DMS53 (cell line): ENCODE data around the gene TUBGCP6.

Source experiments
- DNase-seq: peaks from one replicate; lab custom pipeline; 2025; lab: John Stamatoyannopoulos, UW

Gene TUBGCP6

DNA sequence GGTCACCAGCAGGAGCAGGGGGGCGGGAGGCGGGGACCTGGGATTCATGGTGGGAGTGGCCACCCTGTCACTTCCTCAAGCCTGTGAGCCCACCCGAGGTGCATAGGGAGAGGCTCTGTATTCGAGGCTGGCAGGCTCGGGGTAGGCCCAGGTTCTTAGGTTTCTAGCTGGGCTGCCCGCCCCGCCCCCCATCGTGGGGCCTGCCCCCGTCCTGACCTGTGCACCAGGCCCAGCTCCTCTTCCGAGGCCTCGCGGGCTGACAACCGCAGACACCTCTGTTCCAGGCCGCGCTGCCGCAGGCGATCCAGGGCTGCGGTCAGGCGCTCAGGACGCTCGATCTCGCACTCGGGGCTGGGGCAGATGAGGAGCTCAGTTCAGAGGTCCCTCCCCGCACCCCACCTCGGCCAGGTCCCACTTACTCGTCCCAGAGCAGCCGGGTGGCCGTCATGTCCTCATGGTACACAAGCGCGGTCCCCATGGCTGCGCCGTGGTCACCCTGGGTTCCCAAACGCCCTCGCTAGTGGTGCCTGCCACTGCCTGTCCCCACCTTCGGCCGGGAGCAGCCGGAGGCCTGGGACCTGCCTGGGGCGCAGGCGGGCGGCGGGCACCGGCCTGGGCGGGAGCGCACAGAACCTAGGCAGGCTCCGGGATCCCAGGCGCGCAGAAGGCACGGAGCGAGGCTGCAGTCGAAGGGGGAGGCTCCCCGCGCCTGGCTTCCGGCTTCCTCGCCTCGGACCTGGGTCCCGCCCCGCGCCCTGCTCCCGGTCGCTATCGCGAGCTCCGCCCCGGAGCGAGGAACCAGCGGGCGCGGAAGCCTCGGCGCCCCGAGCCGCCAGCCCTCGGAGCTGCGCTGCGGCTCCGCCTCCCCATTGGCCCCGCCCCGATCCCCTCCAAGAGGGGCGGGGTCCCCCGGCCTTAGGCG lies 6.0 kb upstream of the TUBGCP6 start, which contains the start of gene HDAC10:
Gene HDAC10 (minus strand): TSS at position 711 of the 922 bp plus-strand sequence. CDS start 233 bp downstream, at position 478.
- DNase-seq: peak; percentile 93

GRCh38 chr22:50250249-50250554 lies 5.4 kb upstream of the TUBGCP6 start:
- no peak for DNase-seq

- DNase-seq: no peak
Observed at GRCh38 chr22:50249341-50250248, 4.8 kb upstream of the TUBGCP6 start.

GRCh38 chr22:50248196-50249081 lies 3.6 kb upstream of the TUBGCP6 start:
- peak; percentile 77 for DNase-seq

DNA sequence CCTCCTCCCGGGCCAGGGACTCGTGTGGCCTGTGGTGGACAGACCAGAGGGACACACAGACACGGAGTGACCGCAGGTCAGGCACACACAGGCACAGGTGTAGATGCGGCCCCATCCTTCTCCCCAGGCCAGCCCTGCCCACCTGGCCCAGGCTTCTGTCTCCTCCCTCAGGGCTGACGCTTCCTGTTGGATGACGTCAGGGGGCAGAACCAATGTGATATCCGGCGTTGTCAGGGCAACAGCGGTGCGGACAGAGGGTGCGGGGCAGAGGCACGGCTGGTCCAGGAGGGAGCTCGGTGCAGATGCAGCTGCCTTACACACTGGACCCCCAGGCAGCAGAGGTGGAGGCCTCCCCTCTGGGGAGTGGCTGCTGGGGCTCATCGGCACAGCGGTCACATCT lies 2.9 kb upstream of the TUBGCP6 start:
- DNase-seq: peak; percentile 97

- peak; percentile 62 for DNase-seq
Observed at GRCh38 chr22:50246242-50247175, 1.7 kb upstream of the TUBGCP6 start.

GRCh38 chr22:50245214-50246072 lies 620 bp upstream of the TUBGCP6 start:
- peak; percentile 57 for DNase-seq

DNA sequence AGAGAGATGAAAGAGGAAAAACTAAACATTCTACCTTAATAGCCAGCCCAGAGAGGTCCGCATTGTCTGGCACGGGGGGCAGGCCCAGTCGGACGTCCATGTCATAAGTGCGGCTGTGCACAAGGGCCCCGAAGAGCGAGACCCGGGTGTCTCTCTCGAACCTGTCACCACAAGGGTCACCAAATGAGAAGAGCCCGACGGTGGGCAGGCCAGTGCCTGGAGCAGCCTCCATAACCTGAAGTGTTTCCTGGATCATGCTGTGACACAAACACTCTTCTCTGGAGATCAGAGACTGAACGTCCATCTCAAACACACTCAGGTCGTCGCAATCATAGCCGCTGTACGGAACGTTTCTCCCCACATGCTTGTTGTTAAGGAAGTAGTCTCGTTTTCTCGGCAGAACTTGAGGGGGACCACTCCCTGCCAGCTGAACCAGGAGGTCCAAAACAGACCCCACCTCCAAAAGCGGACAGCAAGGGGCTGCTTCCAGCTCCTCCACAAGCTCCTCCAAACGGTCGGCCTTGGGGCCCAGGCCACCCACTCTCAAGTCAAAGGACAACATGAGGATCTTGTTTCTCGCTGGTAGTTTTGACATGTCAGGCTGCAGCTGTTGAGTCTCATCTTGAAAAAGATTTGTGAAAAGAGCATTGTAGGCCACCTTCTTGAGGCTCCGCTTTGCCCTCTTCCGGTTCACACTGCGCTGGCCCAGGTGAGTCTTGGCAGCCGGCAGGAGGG lies 971 bp downstream of the TUBGCP6 start:
- peak; percentile 65 for DNase-seq

DNA sequence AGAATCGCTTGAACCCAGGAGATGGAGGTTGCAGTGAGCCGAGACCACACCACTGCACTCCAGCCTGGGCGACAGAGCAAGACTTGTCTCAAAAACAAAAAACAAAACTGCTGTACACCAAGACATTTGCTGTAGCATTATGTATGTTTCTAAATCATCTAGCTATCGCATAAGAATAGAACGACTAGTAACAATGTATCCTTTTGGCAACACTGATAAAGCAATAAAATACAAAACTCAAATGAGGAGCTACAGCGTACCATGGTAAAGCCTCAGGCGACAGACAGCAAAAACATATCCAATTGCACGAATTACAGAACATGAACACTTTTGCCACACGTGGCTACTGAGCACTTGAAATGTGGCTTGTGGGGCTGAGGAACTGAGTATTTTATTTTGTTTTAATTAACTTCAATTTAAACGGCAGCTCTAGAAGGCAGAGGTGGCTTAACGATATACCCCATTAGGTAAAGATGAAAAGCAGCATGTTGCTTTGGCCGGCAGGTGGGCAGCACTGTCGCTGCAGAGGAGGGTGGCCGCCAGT lies 2.3 kb downstream of the TUBGCP6 start:
- DNase-seq: no peak

DNA sequence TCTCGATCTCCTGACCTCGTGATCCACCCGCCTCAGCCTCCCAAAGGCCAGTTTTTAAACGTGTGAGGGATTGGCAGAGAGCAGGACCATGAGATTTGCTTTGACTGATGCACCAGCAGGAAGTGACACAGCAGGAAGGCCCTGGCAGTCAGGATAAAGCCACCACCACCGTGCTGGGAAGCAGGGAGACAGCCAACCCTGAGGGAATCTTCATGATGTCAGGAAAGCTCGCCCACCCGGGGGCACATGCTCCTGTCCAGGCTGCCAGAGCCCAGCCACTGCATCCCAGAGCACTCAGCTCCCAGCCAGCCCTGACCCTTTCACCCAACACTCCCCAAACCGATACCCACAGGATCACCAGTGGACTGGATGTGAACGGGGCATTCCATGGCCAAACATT lies 6.1 kb downstream of the TUBGCP6 start:
- DNase-seq: no peak

- peak; percentile 38 for DNase-seq
Observed at GRCh38 chr22:50236731-50237409, 8.0 kb downstream of the TUBGCP6 start.

DNA sequence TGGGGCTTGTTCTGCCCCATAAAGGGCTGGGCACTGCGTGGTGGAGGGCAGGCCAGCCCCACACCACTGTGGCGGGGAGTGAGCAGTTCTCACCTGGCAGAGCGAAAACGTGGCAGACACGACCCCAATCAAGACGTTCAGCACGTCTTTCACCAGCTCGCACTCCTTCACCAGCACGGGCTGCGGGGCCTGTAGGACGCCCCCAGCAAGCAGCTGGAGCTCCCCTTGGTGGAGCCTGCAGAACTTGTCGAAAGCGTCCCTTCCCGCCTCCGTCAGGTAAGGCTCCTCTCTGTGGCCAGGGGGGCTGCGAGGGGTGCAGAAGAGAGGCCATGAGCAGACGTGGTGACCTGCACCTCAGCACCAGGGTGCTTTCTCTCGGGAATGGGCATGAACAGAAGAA lies 11.6 kb downstream of the TUBGCP6 start:
- no peak for DNase-seq

DNA sequence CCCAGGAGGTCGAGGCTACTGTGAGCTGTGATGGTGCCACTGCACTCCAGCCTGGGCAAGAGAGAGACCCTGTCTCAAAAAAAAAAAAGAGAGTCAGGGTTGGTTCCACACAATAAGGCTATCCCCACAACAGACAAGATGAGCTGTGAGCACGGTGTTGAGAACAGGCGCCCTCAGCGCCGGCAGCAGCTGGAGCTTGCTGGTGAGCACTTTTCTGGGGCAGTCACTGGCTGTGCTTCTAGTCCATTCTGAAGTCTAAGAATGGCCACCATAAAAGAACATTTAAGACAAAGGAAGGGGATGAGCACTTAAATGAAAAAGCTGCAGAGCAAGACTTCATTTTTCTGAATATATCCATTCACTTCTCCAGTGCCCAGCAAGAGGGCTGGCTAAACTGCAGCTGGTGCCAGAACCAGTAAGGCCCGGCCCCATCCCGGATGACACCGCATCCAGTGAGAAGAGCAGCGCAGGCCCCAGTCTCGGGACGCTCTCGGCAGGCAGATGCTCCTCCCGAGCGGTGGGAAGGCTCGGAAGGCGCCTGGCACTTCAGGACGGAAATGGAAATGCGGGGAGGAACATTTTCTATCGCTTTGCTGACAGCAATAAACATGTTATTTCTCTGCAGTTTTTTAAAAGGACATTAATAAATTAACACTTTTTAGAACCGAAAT lies 12.2 kb downstream of the TUBGCP6 start:
- no peak for DNase-seq

GRCh38 chr22:50229370-50229769 lies 15.5 kb downstream of the TUBGCP6 start:
- DNase-seq: no peak

- no peak for DNase-seq
Observed at GRCh38 chr22:50228366-50228765, 16.5 kb downstream of the TUBGCP6 start.

GRCh38 chr22:50227579-50228215 lies 17.1 kb downstream of the TUBGCP6 start:
- DNase-seq: no peak

DNA sequence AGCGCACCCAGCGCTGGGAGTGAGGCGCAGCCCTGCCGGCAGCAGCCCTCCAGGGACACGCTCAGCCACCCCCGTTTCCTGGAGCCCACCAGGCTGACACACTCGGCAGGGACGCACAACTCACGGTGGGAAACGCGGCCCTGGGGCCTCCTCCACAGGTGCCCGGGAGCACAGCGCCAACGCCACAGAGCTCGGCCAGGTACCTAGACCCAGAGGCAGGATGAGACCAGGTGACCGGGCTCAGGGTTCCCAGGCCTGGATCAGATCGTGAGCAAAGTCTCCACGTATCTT lies 18.0 kb downstream of the TUBGCP6 start:
- DNase-seq: no peak
